ENCODE data around the gene PLXNA3. TPM values are rescaled to one million over a fixed set of nuclear protein-coding genes. Genes with fewer than 3 reads are reported as not detected.

PLXNA3 gene
- total RNA-seq (ENCODE audit: low replicate concordance), result 62.9 and 85.1 TPM in 2 replicates
- long read RNA-seq, result 0 reads

DNA sequence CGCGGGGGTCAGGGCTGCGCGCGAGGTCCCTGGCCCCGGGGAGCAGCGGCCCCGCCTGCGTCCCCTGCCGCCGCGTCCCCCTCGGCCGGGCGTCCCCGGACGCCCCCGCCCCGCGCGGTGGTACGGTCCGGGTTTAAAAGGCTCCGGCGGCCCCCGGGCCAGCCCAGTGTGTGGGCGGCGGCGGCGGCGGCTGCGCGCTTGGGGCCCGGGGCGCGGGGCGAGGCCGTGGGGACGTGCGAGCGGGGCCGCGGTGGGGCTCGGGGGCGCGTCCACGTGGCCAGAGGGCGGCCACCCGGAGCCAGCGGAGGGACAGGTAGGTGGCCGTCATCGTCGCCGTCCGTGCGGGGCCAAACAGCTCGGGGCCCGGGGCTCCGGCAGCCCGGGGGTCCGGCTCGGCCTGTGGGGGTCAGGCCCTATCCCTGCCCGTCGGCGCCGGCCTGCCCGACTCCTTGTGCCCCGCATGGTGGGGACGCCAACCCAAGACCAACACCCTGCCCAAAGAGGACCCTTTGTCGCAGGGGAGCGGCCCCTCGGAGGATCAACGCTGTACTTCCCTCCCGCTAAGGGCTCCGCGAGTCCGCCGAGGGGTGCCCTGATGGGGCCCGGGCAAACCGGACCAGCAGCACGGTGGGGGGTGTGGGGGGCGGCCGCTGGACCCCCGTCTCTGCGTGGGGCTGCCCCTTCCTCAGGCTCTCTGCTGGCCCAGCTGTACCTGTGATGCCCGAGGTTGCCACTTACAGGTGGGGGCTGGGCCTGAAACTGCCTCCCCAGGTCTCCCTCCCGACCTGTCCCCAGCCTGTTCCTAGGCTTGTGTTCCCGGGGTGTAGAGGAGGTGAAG is at the start of gene PLXNA3:
Gene PLXNA3, plus strand, starts transcription at position 166 of the 838 bp plus-strand sequence. CDS start 1,903 bp downstream, outside the sequence.
- peaks cover 5% of the 10 kb centered on the region for H3K36me3 Mint-ChIP-seq
- peak within 1 kb of the TSS; percentile 90 for H3K4me3 Mint-ChIP-seq
- H3K27me3 Mint-ChIP-seq, result no peaks in the 10 kb centered on the region
- H3K4me1 Mint-ChIP-seq (ENCODE audit: unreplicated experiment), result no peaks in the 10 kb centered on the region
- DNase-seq (ENCODE audit: extremely low spot score, unreplicated experiment), result no peak
- TF ChIP-seq, protein P1, sequence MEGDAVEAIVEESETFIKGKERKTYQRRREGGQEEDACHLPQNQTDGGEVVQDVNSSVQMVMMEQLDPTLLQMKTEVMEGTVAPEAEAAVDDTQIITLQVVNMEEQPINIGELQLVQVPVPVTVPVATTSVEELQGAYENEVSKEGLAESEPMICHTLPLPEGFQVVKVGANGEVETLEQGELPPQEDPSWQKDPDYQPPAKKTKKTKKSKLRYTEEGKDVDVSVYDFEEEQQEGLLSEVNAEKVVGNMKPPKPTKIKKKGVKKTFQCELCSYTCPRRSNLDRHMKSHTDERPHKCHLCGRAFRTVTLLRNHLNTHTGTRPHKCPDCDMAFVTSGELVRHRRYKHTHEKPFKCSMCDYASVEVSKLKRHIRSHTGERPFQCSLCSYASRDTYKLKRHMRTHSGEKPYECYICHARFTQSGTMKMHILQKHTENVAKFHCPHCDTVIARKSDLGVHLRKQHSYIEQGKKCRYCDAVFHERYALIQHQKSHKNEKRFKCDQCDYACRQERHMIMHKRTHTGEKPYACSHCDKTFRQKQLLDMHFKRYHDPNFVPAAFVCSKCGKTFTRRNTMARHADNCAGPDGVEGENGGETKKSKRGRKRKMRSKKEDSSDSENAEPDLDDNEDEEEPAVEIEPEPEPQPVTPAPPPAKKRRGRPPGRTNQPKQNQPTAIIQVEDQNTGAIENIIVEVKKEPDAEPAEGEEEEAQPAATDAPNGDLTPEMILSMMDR (conservative IDR thresholded peaks at IDR 0.05), result no peak
- peak within 1 kb of the TSS; percentile 97 for H3K27ac Mint-ChIP-seq
- H3K9me3 Mint-ChIP-seq, result peaks cover 4% of the 10 kb centered on the region

DNA sequence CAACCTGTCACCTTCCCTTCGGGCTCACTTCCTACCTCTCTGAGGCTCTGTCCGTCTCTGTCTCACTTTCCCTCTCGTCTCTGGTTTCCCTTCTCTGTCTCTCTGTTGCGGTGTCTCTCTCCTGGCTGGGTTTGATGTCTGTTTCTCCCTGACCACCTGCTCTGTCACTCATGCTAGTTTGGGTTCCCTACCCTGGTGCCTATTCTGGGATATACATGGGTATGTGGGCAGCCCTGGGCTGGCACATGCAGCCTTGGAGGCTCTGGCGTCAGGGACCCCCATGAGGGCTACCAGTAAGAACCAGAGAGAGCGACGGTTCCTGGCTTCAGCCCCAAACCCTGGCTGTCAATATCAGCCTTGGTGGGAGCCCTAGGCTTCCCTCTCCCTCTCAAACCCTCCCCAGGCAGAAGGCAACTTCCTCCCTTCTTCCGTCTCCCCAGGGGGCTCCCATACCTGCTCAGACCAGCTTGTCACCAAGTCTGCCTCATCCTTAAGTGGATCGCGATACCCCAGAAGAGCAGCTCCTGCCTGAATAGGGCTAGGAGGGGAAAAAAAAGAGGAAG is 49.3 kb upstream of the PLXNA3 start:
- H3K36me3 Mint-ChIP-seq, result no peaks in the 10 kb centered on the region
- no peak for DNase-seq (ENCODE audit: extremely low spot score, unreplicated experiment)
- H3K9me3 Mint-ChIP-seq, result no peaks in the 10 kb centered on the region
- H3K27me3 Mint-ChIP-seq, result no peaks in the 10 kb centered on the region
- no peaks in the 10 kb centered on the region for H3K4me1 Mint-ChIP-seq (ENCODE audit: unreplicated experiment)
- peak overlapping the region; percentile 19 for H3K27ac Mint-ChIP-seq
- TF ChIP-seq, protein P1 (conservative IDR thresholded peaks at IDR 0.05), result no peak
- peak overlapping the region; percentile 7 for H3K4me3 Mint-ChIP-seq

DNA sequence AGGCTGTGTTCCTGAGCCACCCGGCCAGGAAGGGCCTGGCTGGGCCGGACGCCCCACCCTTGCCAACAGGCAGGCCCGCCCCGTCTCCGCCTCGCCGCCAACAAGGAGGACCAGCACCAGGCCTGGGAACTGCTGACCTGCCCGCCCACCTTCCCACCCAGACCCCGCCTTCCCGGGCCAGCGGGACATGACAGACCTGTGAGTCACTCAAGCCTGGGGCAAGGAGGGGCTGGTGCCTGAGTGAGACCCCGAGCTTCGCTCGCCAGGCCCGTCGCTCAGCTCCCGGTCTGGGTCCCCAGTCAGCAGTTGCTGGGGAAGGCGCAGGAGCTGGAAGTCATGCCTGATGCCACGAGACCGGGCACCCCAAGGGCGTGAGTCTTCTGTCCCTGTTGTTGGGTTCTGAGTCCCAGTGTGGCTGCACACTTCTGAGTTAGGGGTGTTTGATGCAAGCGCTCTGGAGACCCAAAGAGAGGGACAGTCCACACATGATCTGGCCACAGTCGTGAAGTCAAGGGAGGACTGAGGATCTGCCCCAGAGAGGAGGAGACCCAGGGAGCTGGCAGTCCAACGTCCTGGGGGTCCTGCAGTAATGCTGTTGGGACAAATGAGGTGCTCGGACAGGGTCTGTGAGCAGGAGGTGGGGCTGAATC is 48.7 kb upstream of the PLXNA3 start, which contains the start of gene DNASE1L1:
Gene DNASE1L1, minus strand, starts transcription at position 33 of the 650 bp plus-strand sequence. CDS start 3,686 bp downstream, outside the sequence.
- no peak for DNase-seq (ENCODE audit: extremely low spot score, unreplicated experiment)

DNA sequence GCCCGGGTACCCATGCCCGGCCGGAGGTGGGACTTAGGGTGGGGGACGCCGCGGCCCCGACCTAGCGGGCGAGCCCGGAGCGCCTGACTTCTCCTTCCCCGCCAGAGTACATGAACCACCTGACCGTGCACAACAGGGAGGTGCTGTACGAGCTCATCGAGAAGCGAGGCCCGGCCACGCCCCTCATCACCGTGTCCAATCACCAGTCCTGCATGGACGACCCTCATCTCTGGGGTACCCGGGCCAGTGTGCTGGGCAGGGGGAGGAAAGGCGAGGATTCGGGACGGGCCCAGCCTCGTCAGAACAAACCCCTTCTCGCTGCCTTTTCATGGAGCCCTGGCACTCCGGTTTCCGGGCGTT is 46.1 kb upstream of the PLXNA3 start:
- TF ChIP-seq, protein P1 (conservative IDR thresholded peaks at IDR 0.05), result no peak
- Mint-ChIP-seq H3K27ac (peak overlapping the region; percentile 53), H3K27me3 (no peaks in the 10 kb centered on the region), H3K4me1 (ENCODE audit: unreplicated experiment) (no peaks in the 10 kb centered on the region), H3K4me3 (peak overlapping the region; percentile 83), H3K36me3 (peaks cover 3% of the 10 kb centered on the region), H3K9me3 (no peaks in the 10 kb centered on the region)
- DNase-seq (ENCODE audit: extremely low spot score, unreplicated experiment), result no peak

More for the DNA sequence above, 48.7 kb upstream of the PLXNA3 start, which contains the start of gene DNASE1L1:
- Mint-ChIP-seq H3K36me3 (no peaks in the 10 kb centered on the region), H3K27me3 (no peaks in the 10 kb centered on the region), H3K4me1 (ENCODE audit: unreplicated experiment) (no peaks in the 10 kb centered on the region), H3K27ac (peak within 1 kb of the TSS; percentile 62), H3K4me3 (peak within 1 kb of the TSS; percentile 39), H3K9me3 (no peaks in the 10 kb centered on the region)
- TF ChIP-seq, protein P1 (conservative IDR thresholded peaks at IDR 0.05), result no peak

DNA sequence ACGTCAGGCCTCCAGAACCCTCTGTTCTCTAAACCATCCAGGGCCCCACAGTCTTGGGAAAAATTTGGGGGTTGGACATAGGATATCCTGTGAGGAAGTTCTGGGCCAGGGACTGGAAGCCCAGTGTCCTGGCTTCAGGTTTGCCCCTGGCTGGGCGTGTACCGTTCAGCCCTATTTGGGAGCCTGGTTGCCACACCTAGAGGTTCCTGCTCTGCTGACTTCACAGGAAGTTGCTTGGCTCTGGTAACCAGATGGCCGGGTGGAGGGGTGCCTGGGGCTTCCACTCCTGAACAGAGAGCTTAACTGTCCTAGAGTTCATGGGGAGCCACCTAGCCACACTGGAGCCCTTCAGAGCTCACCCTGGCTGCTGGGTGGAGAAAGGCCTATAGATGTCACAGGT is 45.6 kb upstream of the PLXNA3 start:
- Mint-ChIP-seq H3K27ac (peak overlapping the region; percentile 53), H3K4me1 (ENCODE audit: unreplicated experiment) (no peaks in the 10 kb centered on the region), H3K4me3 (peak overlapping the region; percentile 83), H3K36me3 (peaks cover 3% of the 10 kb centered on the region), H3K9me3 (no peaks in the 10 kb centered on the region), H3K27me3 (no peaks in the 10 kb centered on the region)
- no peak for DNase-seq (ENCODE audit: extremely low spot score, unreplicated experiment)
- TF ChIP-seq, protein P1 (conservative IDR thresholded peaks at IDR 0.05), result no peak

Data from type B pancreatic cell (in vitro differentiated cells).